Stimulated activated naive CD4-positive, alpha-beta T cell treated with Interleukin-2 at 50 U/mL for 16 hours (primary cell): ENCODE measurements around the gene DSC3.
"Not testable (repeated sequence)": the region's sequence is repeated elsewhere in the genome, so short reads cannot be mapped to it uniquely, and the experiment has no call there.

Experiments used
- DNase-seq: peaks from one replicate; lab custom pipeline; 2025; lab: John Stamatoyannopoulos, UW

The DSC3 gene

GRCh38 chr18:31041271-31042083, 1.1 kb downstream of the DSC3 start:
- no peak for DNase-seq

GRCh38 chr18:31040686-31041270, 1.8 kb downstream of the DSC3 start:
- no peak for DNase-seq

- no peak for DNase-seq
These were observed 3.1 kb downstream of the DSC3 start for GRCh38 chr18:31039426-31039825.

- DNase-seq: not testable (repeated sequence)
These were observed 4.9 kb downstream of the DSC3 start for GRCh38 chr18:31037686-31038085.

GRCh38 chr18:31034541-31034940, 8.0 kb downstream of the DSC3 start:
- DNase-seq: no peak

- DNase-seq: no peak
These were observed 11.8 kb downstream of the DSC3 start for GRCh38 chr18:31030574-31031278.

GRCh38 chr18:31015715-31016434, 26.7 kb downstream of the DSC3 start:
- DNase-seq: no peak

GRCh38 chr18:31011455-31011854, 31.1 kb downstream of the DSC3 start:
- not testable (repeated sequence) for DNase-seq

GRCh38 chr18:31010601-31011000, 31.9 kb downstream of the DSC3 start:
- DNase-seq: no peak

GRCh38 chr18:30999887-31000628, 42.5 kb downstream of the DSC3 start:
- no peak for DNase-seq

- DNase-seq: no peak
These were observed 43.4 kb downstream of the DSC3 start for GRCh38 chr18:30999186-30999585.

- DNase-seq: no peak
These were observed 45.3 kb downstream of the DSC3 start for GRCh38 chr18:30997223-30997622.

- DNase-seq: no peak
These were observed 50.3 kb downstream of the DSC3 start for GRCh38 chr18:30992231-30992630.

GRCh38 chr18:30991397-30991796, 51.1 kb downstream of the DSC3 start:
- no peak for DNase-seq

- no peak for DNase-seq
These were observed 53.4 kb downstream of the DSC3 start for GRCh38 chr18:30989141-30989540.

GRCh38 chr18:30988440-30988839, 54.1 kb downstream of the DSC3 start:
- DNase-seq: no peak

- DNase-seq: no peak
These were observed 54.9 kb downstream of the DSC3 start for GRCh38 chr18:30987467-30988241.

GRCh38 chr18:30985753-30986152, 56.8 kb downstream of the DSC3 start:
- no peak for DNase-seq

GRCh38 chr18:30982285-30982992, 60.1 kb downstream of the DSC3 start:
- no peak for DNase-seq

GRCh38 chr18:30978091-30978490, 64.5 kb downstream of the DSC3 start:
- not testable (repeated sequence) for DNase-seq
